T-helper 17 cell (primary cell): Measurements from ENCODE around the gene SERPINA9. TPM values are rescaled to one million over a fixed set of nuclear protein-coding genes. Genes with fewer than 3 reads are reported as not detected.
"Not testable (repeated sequence)": the region's sequence is repeated elsewhere in the genome, so short reads cannot be mapped to it uniquely, and the experiment has no call there.

ENCODE experiments used
- ATAC-seq: fragments of 150-1000 bp; cut with Tn5 transposase; 2 replicates; pipeline ENCODE4 v1.10.0; 2021; ENCODE audit warnings: mild to moderate bottlenecking, moderate library complexity
- DNase-seq, 3 donors: peaks; one replicate each; pipeline versions ENCODE4 v3.0.0 to v3.0.0-alpha.2; 2020 to 2021
- H3K9me3 ChIP-seq: one replicate; pipeline ENCODE4 v1.7.0; 2013; ENCODE audit warnings: low read length, mild to moderate bottlenecking; ENCODE audit not compliant: control insufficient read depth, poor library complexity, severe bottlenecking
- H3K27ac Mint-ChIP-seq: one replicate; pipeline ENCODE4 v1.8.0; 2022; ENCODE audit warnings: mild to moderate bottlenecking, moderate library complexity, mixed read lengths
- H3K27me3 Mint-ChIP-seq: one replicate; pipeline ENCODE4 v1.8.0; 2022; ENCODE audit warnings: mixed read lengths
- H3K36me3 Mint-ChIP-seq: one replicate; pipeline ENCODE4 v1.8.0; 2022; ENCODE audit warnings: low read depth, mixed read lengths
- H3K4me1 Mint-ChIP-seq: one replicate; pipeline ENCODE4 v1.8.0; 2022; ENCODE audit warnings: mild to moderate bottlenecking, mixed read lengths
- H3K4me3 Mint-ChIP-seq: one replicate; pipeline ENCODE4 v1.8.0; 2022; ENCODE audit warnings: mild to moderate bottlenecking, moderate library complexity, mixed read lengths
- total RNA-seq, 4 donors: library from RNA in 2 of 4; stranded (reverse) in 2 of 4; gene quantifications; one replicate each; pipeline ENCODE4 v1.2.3 and lab custom pipeline; 2022 to 2026

SERPINA9 gene
- total RNA-seq (not detected), total RNA-seq (lab: John Stamatoyannopoulos, UW) (0 reads per million in 2 donors)

- peaks cover 2% of the 10 kb centered on the region for H3K9me3 ChIP-seq
- H3K4me3 Mint-ChIP-seq, result no peak within 1 kb of the TSS
- ATAC-seq (no peak), DNase-seq (no peak)
- H3K27ac Mint-ChIP-seq, result no peak within 1 kb of the TSS
- peaks cover 7% of the 10 kb centered on the region for H3K27me3 Mint-ChIP-seq
- H3K4me1 Mint-ChIP-seq, result no peaks in the 10 kb centered on the region
- H3K36me3 Mint-ChIP-seq, result no peaks in the 10 kb centered on the region
These were observed at the start of gene SERPINA9 for GRCh38 chr14:94476023-94476422. TSS of gene SERPINA9 (minus strand) at chr14:94476197. CDS start at chr14:94469840, 6,357 bp downstream.

- peaks cover 2% of the 10 kb centered on the region for H3K36me3 Mint-ChIP-seq
- no peak overlapping the region for H3K4me3 Mint-ChIP-seq
- H3K27ac Mint-ChIP-seq, result no peak overlapping the region
- no peak for ATAC-seq
- H3K4me1 Mint-ChIP-seq, result no peaks in the 10 kb centered on the region
- H3K9me3 ChIP-seq, result no peaks in the 10 kb centered on the region
- peaks cover 41% of the 10 kb centered on the region for H3K27me3 Mint-ChIP-seq
- no peak for DNase-seq
These were observed 48.1 kb upstream of the SERPINA9 start for GRCh38 chr14:94524093-94524492.

- no peak overlapping the region for H3K4me3 Mint-ChIP-seq
- H3K9me3 ChIP-seq, result no peaks in the 10 kb centered on the region
- ATAC-seq (no peak), DNase-seq (no peak)
- H3K36me3 Mint-ChIP-seq, result peaks cover 2% of the 10 kb centered on the region
- H3K27me3 Mint-ChIP-seq, result peaks cover 41% of the 10 kb centered on the region
- no peaks in the 10 kb centered on the region for H3K4me1 Mint-ChIP-seq
- H3K27ac Mint-ChIP-seq, result no peak overlapping the region
These were observed 47.3 kb upstream of the SERPINA9 start for GRCh38 chr14:94523265-94523664.

- Mint-ChIP-seq H3K4me3 (no peak overlapping the region), H3K36me3 (peaks cover under 1% of the 10 kb centered on the region), H3K27me3 (peaks cover 31% of the 10 kb centered on the region), H3K4me1 (no peaks in the 10 kb centered on the region), H3K27ac (no peak overlapping the region)
- ATAC-seq, result no peak
- no peaks in the 10 kb centered on the region for H3K9me3 ChIP-seq
- no peak for DNase-seq
These were observed 46.2 kb upstream of the SERPINA9 start for GRCh38 chr14:94522115-94522724.

- ATAC-seq (no peak), DNase-seq (no peak)
- H3K27me3 Mint-ChIP-seq, result peaks cover 25% of the 10 kb centered on the region
- H3K9me3 ChIP-seq, result no peaks in the 10 kb centered on the region
- H3K4me3 Mint-ChIP-seq, result no peak overlapping the region
- H3K4me1 Mint-ChIP-seq, result no peaks in the 10 kb centered on the region
- no peaks in the 10 kb centered on the region for H3K36me3 Mint-ChIP-seq
- no peak overlapping the region for H3K27ac Mint-ChIP-seq
These were observed 45.5 kb upstream of the SERPINA9 start for GRCh38 chr14:94521375-94522114.

- ATAC-seq (no peak), DNase-seq (no peak)
- H3K4me3 Mint-ChIP-seq, result no peak overlapping the region
- H3K27ac Mint-ChIP-seq, result no peak overlapping the region
- H3K27me3 Mint-ChIP-seq, result peaks cover 29% of the 10 kb centered on the region
- no peaks in the 10 kb centered on the region for H3K4me1 Mint-ChIP-seq
- no peaks in the 10 kb centered on the region for H3K9me3 ChIP-seq
- peaks cover 2% of the 10 kb centered on the region for H3K36me3 Mint-ChIP-seq
These were observed 41.8 kb upstream of the SERPINA9 start for GRCh38 chr14:94517641-94518257.

GRCh38 chr14:94517248-94517640, 41.2 kb upstream of the SERPINA9 start:
- no peak overlapping the region for H3K4me3 Mint-ChIP-seq
- H3K9me3 ChIP-seq, result no peaks in the 10 kb centered on the region
- H3K27ac Mint-ChIP-seq, result no peak overlapping the region
- peaks cover 2% of the 10 kb centered on the region for H3K36me3 Mint-ChIP-seq
- no peaks in the 10 kb centered on the region for H3K4me1 Mint-ChIP-seq
- peaks cover 29% of the 10 kb centered on the region for H3K27me3 Mint-ChIP-seq
- ATAC-seq (no peak), DNase-seq (no peak)

GRCh38 chr14:94515856-94516255, 39.9 kb upstream of the SERPINA9 start:
- no peak overlapping the region for H3K27ac Mint-ChIP-seq
- DNase-seq, result no peak
- peaks cover 33% of the 10 kb centered on the region for H3K27me3 Mint-ChIP-seq

GRCh38 chr14:94515426-94515825, 39.4 kb upstream of the SERPINA9 start:
- H3K4me1 Mint-ChIP-seq, result no peaks in the 10 kb centered on the region
- peaks cover 2% of the 10 kb centered on the region for H3K36me3 Mint-ChIP-seq
- DNase-seq (no peak), ATAC-seq (no peak)
- peaks cover 37% of the 10 kb centered on the region for H3K27me3 Mint-ChIP-seq
- no peak overlapping the region for H3K27ac Mint-ChIP-seq
- no peaks in the 10 kb centered on the region for H3K9me3 ChIP-seq
- no peak overlapping the region for H3K4me3 Mint-ChIP-seq

More at GRCh38 chr14:94515856-94516255, 39.9 kb upstream of the SERPINA9 start:
- H3K9me3 ChIP-seq, result no peaks in the 10 kb centered on the region
- no peak for ATAC-seq
- Mint-ChIP-seq H3K36me3 (peaks cover 2% of the 10 kb centered on the region), H3K4me1 (no peaks in the 10 kb centered on the region), H3K4me3 (no peak overlapping the region)

- H3K4me3 Mint-ChIP-seq, result no peak overlapping the region
- ATAC-seq (no peak), DNase-seq (no peak)
- H3K27me3 Mint-ChIP-seq, result peaks cover 44% of the 10 kb centered on the region
- H3K27ac Mint-ChIP-seq, result no peak overlapping the region
- H3K36me3 Mint-ChIP-seq, result peaks cover 2% of the 10 kb centered on the region
- no peaks in the 10 kb centered on the region for H3K9me3 ChIP-seq
- H3K4me1 Mint-ChIP-seq, result no peaks in the 10 kb centered on the region
These were observed 38.4 kb upstream of the SERPINA9 start for GRCh38 chr14:94514351-94514750.

GRCh38 chr14:94510481-94510880, 34.5 kb upstream of the SERPINA9 start:
- not testable (repeated sequence) for H3K36me3 Mint-ChIP-seq, H3K27ac Mint-ChIP-seq, H3K4me3 Mint-ChIP-seq, DNase-seq, H3K4me1 Mint-ChIP-seq, ATAC-seq, H3K9me3 ChIP-seq
- peaks cover 55% of the 10 kb centered on the region for H3K27me3 Mint-ChIP-seq

GRCh38 chr14:94509356-94509755, 33.4 kb upstream of the SERPINA9 start, which contains the start of gene SERPINA12:
TSS of gene SERPINA12 (minus strand) at chr14:94509469. CDS start at chr14:94498397, 11,072 bp downstream.
- ATAC-seq (no peak), DNase-seq (no peak)
- no peaks in the 10 kb centered on the region for H3K4me1 Mint-ChIP-seq
- peaks cover 48% of the 10 kb centered on the region for H3K27me3 Mint-ChIP-seq
- no peaks in the 10 kb centered on the region for H3K36me3 Mint-ChIP-seq
- H3K27ac Mint-ChIP-seq, result no peak within 1 kb of the TSS
- H3K4me3 Mint-ChIP-seq, result no peak within 1 kb of the TSS
- H3K9me3 ChIP-seq, result no peaks in the 10 kb centered on the region

GRCh38 chr14:94505641-94506040, 29.6 kb upstream of the SERPINA9 start:
- no peak overlapping the region for H3K4me3 Mint-ChIP-seq
- H3K9me3 ChIP-seq, result no peaks in the 10 kb centered on the region
- ATAC-seq, result no peak
- no peaks in the 10 kb centered on the region for H3K36me3 Mint-ChIP-seq
- DNase-seq, result no peak
- no peak overlapping the region for H3K27ac Mint-ChIP-seq
- no peaks in the 10 kb centered on the region for H3K4me1 Mint-ChIP-seq
- peaks cover 46% of the 10 kb centered on the region for H3K27me3 Mint-ChIP-seq
